ENCODE results near the gene RAB3IP.

RAB3IP gene

DNA sequence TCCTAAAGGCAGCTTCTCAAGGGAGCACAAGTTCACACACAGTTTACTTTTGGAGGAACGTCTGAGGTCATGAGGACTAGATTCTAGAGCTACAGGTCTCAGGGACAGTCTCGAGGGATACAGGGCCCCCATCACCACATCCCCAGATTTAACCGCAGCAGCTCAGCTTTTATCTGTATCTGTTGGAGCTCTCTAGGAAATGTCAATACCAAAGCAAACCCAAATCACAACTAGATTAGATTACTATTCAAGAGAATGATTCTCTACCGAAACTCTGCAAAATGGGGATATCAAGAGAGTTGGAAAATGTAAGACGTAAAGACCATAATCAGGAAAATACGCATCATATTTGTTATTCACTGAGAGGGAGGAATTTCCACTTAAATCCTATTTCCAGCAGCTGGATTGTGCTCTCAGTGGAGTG lies 82.4 kb downstream of the RAB3IP start:
- no peak for TF ChIP-seq EGR1 (IDR thresholded peaks at IDR 0.05)
- TF ChIP-seq TCF12 (IDR thresholded peaks at IDR 0.05; ENCODE audit: low read depth), result no peak

- TF ChIP-seq ZBTB7A (IDR thresholded peaks at IDR 0.05; ENCODE audit: low read depth) (0 out of 2 replicates have a peak, but pooled peaks have one; percentile 46), TCF12 (IDR thresholded peaks at IDR 0.05; ENCODE audit: low read depth) (no peak), TEAD4 (IDR thresholded peaks at IDR 0.05) (no peak), CEBPB (IDR thresholded peaks at IDR 0.05) (no peak), NFIC (IDR thresholded peaks at IDR 0.05) (peak; percentile 67)
Observed at GRCh38 chr12:69821456-69822159, 82.9 kb downstream of the RAB3IP start.

DNA sequence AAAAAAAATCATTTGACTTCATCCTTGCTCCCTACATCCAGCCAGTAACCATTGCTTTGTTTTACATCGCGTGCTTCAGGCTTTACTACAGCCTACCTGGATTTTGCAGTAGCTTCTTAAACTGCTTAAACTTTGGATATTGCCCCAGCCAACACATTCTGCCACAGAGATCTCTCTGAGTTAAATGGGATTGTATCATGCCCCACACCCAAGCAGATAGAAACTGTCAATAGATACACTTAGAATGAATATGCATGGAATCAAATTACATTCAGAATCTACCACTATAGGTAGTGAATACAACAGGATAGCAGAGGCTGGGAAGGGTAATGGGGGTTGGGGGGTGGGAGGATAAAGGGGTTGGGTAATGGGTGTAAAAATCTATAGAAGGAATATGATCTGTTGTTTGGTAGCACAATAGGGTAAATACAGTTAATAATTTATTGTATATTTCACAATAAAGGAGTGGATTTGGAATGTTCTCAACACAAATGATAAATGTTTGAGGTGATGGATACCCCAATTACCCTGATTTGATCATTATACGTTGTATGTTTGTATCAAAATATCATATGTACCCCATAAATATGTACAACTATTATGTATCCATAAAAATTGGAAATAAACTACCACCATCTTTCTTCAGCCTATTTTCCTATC lies 83.7 kb downstream of the RAB3IP start:
- TF ChIP-seq, protein P1, sequence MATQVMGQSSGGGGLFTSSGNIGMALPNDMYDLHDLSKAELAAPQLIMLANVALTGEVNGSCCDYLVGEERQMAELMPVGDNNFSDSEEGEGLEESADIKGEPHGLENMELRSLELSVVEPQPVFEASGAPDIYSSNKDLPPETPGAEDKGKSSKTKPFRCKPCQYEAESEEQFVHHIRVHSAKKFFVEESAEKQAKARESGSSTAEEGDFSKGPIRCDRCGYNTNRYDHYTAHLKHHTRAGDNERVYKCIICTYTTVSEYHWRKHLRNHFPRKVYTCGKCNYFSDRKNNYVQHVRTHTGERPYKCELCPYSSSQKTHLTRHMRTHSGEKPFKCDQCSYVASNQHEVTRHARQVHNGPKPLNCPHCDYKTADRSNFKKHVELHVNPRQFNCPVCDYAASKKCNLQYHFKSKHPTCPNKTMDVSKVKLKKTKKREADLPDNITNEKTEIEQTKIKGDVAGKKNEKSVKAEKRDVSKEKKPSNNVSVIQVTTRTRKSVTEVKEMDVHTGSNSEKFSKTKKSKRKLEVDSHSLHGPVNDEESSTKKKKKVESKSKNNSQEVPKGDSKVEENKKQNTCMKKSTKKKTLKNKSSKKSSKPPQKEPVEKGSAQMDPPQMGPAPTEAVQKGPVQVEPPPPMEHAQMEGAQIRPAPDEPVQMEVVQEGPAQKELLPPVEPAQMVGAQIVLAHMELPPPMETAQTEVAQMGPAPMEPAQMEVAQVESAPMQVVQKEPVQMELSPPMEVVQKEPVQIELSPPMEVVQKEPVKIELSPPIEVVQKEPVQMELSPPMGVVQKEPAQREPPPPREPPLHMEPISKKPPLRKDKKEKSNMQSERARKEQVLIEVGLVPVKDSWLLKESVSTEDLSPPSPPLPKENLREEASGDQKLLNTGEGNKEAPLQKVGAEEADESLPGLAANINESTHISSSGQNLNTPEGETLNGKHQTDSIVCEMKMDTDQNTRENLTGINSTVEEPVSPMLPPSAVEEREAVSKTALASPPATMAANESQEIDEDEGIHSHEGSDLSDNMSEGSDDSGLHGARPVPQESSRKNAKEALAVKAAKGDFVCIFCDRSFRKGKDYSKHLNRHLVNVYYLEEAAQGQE (IDR thresholded peaks at IDR 0.05; ENCODE audit: low read depth), result no peak

GRCh38 chr12:69824028-69824427 lies 85.4 kb downstream of the RAB3IP start:
- TF ChIP-seq EP300 (IDR thresholded peaks at IDR 0.05; ENCODE audit: borderline replicate concordance) (no peak), TCF12 (IDR thresholded peaks at IDR 0.05; ENCODE audit: low read depth) (no peak), TAF1 (IDR thresholded peaks at IDR 0.05; ENCODE audit: low read depth) (no peak), CREB1 (IDR thresholded peaks at IDR 0.05; ENCODE audit: low read depth) (no peak), RAD21 (IDR thresholded peaks at IDR 0.05; ENCODE audit: low read depth) (no peak), YY1 (IDR thresholded peaks at IDR 0.05; ENCODE audit: low read depth) (no peak), TEAD4 (IDR thresholded peaks at IDR 0.05) (no peak), FOXM1 (IDR thresholded peaks at IDR 0.05; ENCODE audit: borderline replicate concordance, low read depth) (no peak), ZBTB7A (IDR thresholded peaks at IDR 0.05; ENCODE audit: low read depth) (no peak), EGR1 (IDR thresholded peaks at IDR 0.05) (no peak), NFIC (IDR thresholded peaks at IDR 0.05) (no peak), CEBPB (IDR thresholded peaks at IDR 0.05) (no peak)
- TF ChIP-seq, protein P1 (IDR thresholded peaks at IDR 0.05; ENCODE audit: low read depth), result no peak
- TF ChIP-seq, protein P2, sequence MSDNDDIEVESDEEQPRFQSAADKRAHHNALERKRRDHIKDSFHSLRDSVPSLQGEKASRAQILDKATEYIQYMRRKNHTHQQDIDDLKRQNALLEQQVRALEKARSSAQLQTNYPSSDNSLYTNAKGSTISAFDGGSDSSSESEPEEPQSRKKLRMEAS (IDR thresholded peaks at IDR 0.05), result no peak

DNA sequence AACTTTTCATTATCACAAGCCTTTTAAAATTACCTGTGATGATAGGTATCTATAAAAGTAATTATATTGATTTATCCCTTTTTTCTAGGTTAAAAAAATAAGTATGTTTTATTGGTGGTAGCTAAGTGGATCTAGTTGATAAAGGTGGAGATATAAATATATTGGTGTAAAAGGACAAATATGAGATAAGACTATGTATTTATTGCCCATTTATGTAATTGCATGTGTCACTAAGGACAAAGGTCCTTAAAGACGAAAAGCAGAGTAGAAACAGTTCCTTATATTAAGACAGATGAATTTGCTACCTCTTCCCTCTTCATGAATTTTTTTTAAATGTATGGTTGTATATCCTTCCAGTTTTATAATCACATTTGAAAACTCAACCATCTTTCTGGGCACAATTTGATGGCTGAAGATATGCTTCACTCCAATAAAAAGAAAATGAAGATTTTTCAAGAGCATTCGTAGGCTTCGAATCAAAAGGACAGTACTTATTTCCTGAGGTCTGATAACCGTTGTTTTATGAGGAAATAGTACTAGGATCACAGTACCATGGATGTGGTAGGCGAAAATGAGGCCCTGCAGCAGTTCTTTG lies 86.4 kb downstream of the RAB3IP start, which contains the start of gene MYRFL:
Gene MYRFL (plus strand): TSS at position 262 of the 595 bp plus-strand sequence. CDS start 291 bp downstream, at position 553.
- TF ChIP-seq USF1 (IDR thresholded peaks at IDR 0.05), result no peak
- TF ChIP-seq, protein P1 (IDR thresholded peaks at IDR 0.05; ENCODE audit: low read depth), result no peak
- no peak for TF ChIP-seq TAF1 (IDR thresholded peaks at IDR 0.05; ENCODE audit: low read depth)
- TF ChIP-seq EGR1 (IDR thresholded peaks at IDR 0.05), result no peak
- no peak for TF ChIP-seq NFIC (IDR thresholded peaks at IDR 0.05)
- no peak for TF ChIP-seq YY1 (IDR thresholded peaks at IDR 0.05; ENCODE audit: low read depth)
- no peak for TF ChIP-seq TCF12 (IDR thresholded peaks at IDR 0.05; ENCODE audit: low read depth)
- TF ChIP-seq FOXM1 (IDR thresholded peaks at IDR 0.05; ENCODE audit: borderline replicate concordance, low read depth), result no peak
- no peak for TF ChIP-seq TEAD4 (IDR thresholded peaks at IDR 0.05)
- TF ChIP-seq ZBTB7A (IDR thresholded peaks at IDR 0.05; ENCODE audit: low read depth), result no peak
- no peak for TF ChIP-seq CEBPB (IDR thresholded peaks at IDR 0.05)
- TF ChIP-seq, protein P2 (IDR thresholded peaks at IDR 0.05), result no peak
- no peak for TF ChIP-seq EP300 (IDR thresholded peaks at IDR 0.05; ENCODE audit: borderline replicate concordance)
- no peak for TF ChIP-seq RAD21 (IDR thresholded peaks at IDR 0.05; ENCODE audit: low read depth)
- TF ChIP-seq CREB1 (IDR thresholded peaks at IDR 0.05; ENCODE audit: low read depth), result no peak
